Hematopoietic multipotent progenitor cell treated with erythropoietin and hydrocortisone succinate and interleukin-3 and kit ligand, for 6 days (in vitro differentiated cells): ENCODE measurements around the gene NUCB1.
"Not testable (repeated sequence)": the region's sequence is repeated elsewhere in the genome, so short reads cannot be mapped to it uniquely, and the experiment has no call there.

Experiments used
- DNase-seq: peaks from one replicate; pipeline ENCODE4 v3.0.0-alpha.2; 2015

NUCB1 gene

DNA sequence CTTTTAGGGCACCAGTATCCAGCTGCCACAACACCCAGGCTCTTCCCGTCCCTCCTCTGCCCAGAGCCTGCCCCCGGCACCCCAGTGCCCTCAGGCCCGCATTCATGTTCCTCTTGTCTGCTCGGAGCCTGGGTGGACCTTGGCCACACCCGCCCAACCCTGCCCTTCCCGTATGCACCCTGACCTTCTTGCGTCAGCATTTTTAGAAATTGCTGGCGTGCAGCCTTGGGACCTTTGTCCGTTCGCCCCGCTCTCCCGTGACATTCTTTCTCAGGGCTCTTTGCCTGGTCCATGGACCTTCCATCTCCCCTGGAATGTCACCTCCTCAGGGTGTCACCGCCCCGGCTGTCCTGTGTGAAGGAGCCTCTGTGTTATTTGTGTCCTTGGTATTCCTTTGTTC, 7.6 kb downstream of the NUCB1 start:
- DNase-seq = no peak

DNA sequence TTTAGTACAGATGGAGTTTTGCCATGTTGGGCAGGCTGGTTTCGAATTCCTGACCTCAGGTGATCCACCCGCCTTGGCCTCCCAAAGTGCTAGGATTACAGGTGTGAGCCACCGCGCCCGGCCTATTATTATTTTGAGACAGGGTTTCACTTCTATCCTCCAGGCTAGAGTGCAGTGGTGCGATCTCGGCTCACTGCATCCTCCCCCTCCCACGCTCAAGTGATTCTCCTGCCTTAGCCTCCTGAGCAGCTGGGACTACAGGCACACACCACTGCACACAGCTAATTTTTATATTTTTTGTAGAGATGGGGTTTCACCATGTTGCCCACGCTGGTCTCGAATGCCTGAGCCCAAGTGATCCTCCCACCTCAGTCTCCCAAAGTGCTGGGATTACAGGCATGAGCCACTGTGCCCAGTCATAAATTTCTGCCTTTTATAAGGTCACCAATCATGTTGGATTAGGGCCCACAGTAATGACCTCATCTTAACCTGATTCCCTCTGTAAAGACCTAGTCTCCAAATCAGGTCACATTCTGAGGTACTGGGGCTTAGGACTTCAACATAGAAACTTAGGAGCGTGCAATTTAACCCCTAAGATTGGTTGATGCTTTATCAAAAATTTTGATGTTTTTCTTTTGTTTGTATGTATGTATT, 9.4 kb downstream of the NUCB1 start:
- DNase-seq = not testable (repeated sequence)

DNA sequence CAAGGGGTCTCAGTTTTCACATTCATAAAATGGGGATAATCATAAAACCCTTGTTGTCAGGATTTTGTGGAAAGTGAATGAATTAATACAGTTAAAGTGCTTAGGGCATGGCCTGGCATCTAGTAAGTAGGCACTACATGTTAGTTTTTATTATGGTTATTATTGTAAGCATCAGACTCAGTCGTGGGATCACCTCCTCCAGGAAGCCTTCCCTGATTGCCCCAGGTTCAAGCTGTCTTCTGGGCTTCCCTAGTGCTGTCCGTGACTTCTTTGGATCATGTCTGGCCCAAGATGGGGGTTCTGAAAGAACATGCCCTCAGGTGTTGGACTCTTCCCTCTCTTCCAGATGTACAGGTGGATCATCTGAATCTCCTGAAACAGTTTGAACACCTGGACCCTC, 10.7 kb downstream of the NUCB1 start:
- DNase-seq = no peak

DNA sequence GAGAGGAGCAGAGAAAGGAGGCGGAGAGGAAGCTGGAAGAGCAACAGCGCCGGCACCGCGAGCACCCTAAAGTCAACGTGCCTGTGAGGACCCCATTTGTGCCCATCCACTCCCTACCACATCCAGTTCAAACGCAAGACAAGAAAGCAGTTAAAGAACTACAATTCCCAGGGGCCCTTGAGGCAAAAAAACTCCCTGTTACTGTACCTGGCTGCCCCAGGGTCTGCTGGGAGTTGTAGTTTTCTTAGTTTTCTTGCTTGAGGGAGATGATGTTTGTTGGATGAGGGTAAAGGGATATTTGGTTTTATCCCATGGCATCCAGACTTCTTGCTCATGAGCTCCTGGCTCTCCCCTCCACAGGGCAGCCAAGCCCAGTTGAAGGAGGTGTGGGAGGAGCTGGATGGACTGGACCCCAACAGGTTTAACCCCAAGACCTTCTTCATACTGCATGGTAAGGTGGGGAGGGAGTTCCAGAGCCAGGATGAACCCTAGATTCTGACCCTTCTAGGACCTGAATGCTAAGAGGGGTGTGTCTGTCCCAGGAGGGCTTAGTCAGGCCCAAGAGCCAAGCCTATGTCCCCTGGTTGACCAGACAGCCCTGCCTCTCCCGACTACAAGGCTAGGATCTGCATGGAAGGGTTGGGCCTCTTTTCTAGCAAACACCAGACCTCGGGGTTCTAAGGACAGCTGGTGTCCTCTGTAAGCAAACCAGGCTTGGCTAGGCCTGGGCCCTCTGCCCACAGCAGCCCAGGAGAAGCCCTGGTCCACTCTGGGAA, 13.2 kb downstream of the NUCB1 start:
- DNase-seq = peak; percentile 70

DNA sequence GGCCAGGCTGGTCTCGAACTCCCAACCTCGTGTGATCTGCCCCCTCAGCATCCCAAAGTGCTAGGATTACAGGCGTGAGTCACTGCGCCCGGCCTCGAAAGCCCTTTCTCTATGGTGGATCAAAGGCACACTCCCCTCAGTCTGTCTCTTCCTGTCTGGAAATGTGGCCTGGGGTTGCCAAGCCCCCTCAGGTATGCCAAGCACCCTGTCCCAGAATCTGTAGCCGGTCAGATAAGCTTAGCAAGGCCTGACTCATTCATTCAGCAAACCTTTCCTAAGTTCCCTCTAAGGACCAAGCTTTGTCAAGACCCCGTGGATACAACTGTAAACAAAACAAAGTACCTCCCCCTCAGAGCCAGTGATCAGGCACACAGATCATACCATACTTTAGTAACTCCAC, 14.1 kb downstream of the NUCB1 start:
- no peak for DNase-seq

DNA sequence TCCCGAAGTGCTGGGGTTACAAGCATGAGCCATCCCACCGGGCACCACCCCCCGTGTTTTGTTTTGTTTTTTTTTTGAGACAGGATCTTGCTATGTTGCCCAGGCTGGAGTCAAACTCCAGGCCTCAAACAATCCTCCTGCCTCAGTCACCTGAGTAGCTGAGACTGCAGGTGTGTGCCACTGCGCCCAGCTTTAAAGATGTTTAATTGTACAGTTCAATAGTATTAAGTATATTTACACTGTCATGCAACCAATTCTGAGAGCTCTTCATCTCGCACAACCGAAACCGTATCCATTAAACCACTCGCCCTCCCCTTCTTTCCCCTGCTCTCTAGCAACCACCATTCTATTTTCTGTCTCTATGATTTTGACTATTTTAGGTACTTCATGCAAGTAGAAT, 15.6 kb downstream of the NUCB1 start:
- no peak for DNase-seq

DNA sequence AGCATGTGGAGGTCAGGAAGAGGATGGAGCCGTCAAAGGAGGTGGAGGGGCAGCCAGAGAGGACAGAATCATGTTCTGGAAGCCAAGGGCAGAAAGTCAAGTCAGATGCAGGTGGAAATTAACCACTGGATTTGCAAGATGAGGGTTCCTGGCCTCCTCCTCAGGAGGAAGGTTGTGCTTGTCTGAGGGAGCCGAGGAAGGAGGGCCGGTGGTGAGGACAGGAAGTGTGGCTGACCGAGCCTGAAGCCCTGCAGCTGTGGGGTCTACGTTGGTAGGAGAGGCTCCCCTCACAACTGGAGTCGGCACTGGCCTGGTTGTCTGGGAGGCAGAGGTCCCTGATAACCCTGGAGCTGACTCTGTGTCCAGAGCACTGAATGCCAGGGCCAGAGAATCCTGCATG, 18.0 kb downstream of the NUCB1 start:
- DNase-seq = no peak

DNA sequence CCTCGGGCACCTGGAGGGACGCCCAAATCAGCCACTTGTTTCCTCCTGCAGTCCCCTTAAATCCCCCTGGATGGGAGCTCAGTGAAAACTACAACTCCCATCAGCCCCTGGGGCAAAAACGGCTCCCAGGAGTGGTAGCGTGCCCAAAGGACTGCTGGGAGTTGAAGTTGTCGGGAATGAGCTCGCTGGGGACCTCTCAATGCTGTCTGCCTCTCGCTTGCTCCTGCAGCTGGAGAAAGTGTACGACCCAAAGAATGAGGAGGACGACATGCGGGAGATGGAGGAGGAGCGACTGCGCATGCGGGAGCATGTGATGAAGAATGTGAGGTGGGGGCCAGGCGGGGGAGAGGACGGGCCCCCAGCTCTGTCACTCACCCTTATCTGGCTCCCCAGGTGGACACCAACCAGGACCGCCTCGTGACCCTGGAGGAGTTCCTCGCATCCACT, 18.7 kb downstream of the NUCB1 start:
- DNase-seq = peak; percentile 67

DNA sequence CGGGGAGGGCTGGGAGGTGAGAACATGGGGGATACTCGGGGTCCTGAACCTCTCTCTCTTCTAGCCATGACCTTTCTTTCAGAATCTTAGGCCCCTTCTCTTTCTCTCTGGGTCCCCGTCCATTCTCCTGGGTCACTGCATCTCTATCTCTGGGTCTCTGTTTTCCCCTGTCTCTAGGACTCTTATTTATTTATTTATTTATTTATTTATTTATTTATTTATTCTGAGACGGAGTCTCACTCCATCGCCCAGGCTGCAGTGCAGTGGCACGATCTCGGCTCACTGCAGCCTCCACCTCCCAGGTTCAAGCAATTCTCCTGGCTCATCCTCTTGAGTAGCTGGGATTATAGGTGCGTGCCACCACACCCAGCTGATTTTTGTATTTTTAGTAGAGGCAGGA, 19.2 kb downstream of the NUCB1 start:
- not testable (repeated sequence) for DNase-seq

DNA sequence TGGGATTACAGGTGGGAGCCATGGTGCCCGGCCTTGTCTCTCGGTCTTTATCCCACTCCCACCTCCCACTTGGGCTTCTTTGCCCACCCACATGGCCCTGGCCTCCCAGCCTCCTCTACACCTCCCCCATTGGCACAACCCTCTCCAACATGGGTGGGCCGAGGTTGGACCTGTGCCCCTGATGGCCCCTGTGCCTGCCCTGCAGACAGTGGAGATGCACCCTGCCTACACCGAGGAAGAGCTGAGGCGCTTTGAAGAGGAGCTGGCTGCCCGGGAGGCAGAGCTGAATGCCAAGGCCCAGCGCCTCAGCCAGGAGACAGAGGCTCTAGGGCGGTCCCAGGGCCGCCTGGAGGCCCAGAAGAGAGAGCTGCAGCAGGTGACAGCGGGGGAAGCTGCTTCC, 20.8 kb downstream of the NUCB1 start:
- no peak for DNase-seq

DNA sequence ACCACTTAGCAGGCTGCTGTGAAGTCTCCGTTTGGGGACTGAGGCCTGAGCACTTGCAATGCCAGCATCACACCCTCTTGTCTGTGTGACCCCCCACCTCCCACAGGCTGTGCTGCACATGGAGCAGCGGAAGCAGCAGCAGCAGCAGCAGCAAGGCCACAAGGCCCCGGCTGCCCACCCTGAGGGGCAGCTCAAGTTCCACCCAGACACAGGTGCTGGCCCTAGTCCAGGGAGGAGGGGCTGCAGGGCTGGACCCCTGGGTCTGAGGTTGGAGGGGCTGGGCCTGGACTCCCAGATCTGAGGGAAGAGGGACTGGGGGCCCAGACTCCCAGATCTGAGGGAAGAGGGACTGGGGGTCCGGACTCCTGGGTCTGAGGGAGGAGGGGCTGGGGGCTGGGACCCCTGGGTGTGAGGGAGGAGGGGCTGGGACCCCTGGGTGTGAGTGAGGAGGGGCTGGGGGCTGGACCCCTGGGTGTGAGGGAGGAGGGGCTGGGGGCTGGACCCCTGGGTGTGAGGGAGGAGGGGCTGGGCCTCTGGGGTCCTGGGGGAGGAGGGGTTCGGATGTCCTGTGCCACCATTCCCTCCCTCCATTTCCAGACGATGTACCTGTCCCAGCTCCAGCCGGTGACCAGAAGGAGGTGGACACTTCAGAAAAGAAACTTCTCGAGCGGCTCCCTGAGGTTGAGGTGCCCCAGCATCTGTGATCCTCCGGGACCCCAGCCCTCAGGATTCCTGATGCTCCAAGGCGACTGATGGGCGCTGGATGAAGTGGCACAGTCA, 21.8 kb downstream of the NUCB1 start:
- DNase-seq = no peak

DNA sequence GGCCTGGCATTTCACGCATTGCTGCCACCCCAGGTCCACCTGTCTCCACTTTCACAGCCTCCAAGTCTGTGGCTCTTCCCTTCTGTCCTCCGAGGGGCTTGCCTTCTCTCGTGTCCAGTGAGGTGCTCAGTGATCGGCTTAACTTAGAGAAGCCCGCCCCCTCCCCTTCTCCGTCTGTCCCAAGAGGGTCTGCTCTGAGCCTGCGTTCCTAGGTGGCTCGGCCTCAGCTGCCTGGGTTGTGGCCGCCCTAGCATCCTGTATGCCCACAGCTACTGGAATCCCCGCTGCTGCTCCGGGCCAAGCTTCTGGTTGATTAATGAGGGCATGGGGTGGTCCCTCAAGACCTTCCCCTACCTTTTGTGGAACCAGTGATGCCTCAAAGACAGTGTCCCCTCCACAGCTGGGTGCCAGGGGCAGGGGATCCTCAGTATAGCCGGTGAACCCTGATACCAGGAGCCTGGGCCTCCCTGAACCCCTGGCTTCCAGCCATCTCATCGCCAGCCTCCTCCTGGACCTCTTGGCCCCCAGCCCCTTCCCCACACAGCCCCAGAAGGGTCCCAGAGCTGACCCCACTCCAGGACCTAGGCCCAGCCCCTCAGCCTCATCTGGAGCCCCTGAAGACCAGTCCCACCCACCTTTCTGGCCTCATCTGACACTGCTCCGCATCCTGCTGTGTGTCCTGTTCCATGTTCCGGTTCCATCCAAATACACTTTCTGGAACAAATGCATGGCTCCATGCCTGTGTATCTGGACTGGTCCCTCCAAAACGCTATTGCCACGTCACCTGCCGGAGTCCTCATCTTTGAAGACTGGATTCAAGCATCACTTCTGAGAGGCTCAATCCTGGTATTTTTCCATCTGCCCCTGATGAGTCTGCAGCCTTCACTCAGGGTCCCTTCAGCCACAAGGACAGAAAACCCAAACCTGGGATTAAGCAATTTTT, 22.7 kb downstream of the NUCB1 start:
- no peak for DNase-seq

DNA sequence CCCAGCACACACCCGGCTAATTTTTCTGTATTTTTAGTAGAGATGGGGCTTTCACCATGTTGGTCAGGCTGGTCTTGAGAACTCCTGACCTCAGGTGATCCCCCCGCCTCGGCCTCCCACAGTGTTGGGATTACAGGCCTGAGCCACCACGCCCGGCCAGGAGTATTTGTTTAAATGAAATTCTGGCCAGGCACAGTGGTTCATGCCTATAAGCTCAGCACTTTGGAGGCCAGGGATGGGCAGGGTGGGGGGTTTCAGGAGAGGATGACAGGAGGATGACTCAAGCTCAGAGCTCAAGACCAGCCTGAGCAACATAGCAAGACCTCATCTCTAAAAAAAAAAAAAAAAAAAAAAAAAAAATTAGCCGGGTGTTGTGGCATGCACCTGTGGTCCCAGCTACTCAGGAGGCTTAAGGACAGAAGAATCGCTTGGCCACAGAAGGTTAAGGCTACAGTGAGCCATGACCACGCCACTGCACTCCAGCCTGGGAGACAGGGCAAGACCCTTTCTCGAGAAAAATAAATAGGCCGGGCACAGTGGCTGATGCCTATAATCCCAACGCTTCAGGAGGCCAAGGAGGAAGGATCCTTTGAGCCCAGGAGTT, 25.2 kb downstream of the NUCB1 start:
- DNase-seq = no peak

DNA sequence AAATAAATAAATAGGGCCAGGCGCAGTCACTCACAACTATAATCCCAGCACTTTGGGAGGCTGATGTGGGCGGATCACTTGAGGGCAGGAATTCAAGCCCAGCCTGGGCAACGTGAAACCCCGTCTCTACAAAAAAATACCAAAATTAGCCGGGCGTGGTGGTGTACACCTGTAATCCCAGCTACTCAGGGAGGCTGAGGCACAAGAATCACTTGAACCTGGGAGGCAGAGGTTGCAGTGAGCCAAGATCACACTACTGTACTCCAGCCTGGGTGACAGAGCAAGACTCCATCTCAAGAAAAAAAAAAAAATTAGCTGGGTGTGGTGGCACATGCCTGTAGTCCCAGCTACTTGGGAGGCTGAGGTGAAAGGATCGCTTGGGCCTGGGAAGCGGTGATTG, 25.8 kb downstream of the NUCB1 start:
- not testable (repeated sequence) for DNase-seq

DNA sequence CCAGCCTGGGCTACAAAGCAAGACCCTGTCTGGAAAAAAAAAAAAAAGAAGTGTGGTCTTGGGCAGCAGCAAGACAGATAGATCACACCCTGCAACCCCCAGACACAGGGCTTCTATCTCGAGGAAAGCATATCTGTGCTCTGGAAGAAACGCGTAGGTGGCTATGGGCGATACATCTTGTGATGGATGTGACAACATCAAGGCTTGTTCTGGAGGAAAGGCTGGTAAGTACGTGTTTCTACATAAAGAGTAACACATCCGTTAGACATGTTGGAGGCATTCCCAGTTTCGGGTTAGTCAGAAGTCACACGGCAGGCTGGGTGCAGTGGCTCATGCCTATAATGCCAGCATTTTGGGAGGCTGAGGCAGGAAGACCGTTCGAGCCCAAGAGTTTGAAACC, 26.8 kb downstream of the NUCB1 start:
- DNase-seq = peak; percentile 54

DNA sequence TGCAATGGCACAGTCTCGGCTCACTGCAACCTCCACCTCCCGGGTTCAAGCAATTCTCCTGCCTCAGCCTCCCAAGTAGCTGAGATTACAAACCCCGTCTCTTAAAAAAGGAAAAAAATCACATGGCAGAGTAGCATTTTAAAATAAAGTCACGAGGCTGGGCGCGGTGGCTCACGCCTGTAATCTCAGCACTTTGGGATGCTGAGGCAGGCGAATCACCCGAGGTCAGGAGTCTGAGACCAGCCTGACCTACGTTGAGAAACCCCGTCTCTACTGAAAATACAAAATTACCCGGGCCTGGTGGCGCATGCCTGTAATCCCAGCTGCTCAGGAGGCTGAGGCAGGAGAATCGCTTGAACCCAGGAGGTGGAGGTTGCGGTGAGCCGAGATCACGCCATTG, 27.6 kb downstream of the NUCB1 start:
- not testable (repeated sequence) for DNase-seq

DNA sequence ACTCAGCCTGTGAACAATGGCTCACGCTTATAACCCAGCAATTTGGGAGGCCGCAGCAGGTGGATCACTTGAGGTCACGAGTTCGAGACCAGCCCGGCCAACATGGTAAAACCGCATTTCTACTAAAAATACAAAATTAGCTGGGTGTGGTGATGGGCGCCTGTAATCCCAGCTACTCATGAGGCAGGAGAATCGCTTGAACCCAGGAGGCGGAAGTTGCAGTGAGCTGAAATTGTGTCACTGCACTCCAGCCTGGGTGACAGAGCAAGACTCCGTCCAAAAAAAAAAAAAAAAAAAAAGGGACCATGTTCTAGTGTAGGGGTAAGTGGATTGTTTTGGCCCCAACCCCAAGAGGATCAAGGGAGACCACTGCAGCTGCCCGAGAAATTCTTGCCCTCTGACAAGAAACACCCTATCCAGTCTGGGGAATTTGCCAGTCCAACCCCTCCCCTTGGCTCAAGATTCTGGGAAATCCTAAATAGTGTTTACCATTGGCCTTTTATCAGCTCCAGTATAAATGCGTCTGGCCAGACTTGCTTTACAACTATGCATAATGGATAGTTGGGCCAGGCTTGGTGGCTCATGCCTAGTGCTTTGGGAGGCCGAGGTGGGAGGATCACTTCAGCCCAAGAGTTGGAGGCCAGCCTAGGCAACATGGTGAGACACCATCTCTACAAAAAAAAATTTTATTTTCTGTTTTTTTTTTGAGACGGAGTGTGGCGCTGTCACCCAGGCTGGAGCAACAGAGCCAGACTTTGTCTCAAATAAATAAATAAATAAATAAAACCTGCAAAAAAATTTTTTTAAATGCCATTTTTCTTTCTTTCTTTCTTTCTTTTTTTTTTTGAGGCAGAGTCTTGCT, 28.3 kb downstream of the NUCB1 start:
- DNase-seq = peak; percentile 25

DNA sequence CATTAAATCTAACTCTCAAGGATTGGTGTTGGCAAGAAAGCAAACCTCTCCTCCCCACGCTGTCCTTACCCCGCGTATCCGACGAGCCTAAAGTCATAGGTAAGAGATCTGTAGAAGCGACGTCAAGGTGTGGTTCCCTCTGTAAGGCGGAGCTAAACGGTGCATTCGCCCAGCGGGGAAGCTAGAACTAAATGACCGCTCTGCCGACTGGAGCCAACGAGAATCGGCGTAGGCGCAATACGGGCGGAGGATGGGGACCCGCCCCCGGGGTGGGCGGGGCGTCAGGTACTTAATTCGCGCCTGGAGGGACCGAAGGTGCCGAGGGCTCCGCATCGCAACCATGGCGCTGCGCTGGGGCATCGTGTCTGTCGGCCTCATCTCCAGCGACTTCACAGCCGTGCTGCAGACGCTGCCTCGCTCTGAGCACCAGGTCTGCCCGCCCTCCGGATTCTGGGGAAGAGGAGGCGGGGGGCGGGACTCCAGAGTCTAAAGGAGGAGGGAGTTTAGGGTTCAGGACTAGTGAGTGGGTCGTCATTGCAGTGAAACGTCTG, 33.3 kb downstream of the NUCB1 start, which contains the start of gene DHDH:
Gene DHDH (plus strand): TSS at position 318 of the 551 bp plus-strand sequence. CDS start 23 bp downstream, at position 341.
- peak; percentile 90 for DNase-seq

DNA sequence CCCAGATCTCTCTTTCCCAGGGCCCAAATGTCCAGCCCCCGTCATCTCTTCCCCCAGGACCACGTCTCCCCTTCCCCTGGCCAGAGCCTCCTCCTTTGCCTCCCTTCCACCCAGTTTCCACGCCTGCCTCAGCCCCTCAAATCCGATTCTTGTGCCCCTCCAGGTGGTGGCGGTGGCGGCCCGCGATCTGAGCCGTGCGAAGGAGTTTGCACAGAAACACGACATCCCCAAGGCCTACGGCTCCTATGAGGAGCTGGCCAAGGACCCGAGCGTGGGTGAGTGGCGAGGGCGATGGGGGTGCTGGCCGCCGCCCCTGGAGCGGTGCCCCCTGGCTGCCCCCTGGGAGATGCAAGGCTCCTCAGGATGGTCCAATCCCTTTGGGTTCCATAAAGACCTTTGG, 34.7 kb downstream of the NUCB1 start:
- no peak for DNase-seq

DNA sequence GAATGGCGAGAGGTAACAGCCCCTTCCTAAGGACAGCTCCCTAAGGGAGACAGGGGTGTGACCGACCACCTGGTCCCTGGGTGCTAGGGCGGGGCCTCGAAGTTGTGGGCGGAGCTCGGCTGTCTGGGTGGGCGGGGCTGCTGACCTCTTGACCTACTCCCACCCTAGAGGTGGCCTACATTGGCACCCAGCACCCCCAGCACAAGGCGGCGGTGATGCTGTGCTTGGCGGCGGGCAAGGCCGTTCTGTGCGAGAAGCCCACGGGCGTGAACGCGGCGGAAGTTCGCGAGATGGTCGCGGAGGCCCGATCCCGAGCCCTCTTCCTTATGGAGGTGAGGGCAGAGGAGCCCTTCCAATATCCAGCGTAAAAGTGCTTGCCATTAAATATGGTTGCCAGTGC, 35.8 kb downstream of the NUCB1 start:
- DNase-seq = no peak

DNA sequence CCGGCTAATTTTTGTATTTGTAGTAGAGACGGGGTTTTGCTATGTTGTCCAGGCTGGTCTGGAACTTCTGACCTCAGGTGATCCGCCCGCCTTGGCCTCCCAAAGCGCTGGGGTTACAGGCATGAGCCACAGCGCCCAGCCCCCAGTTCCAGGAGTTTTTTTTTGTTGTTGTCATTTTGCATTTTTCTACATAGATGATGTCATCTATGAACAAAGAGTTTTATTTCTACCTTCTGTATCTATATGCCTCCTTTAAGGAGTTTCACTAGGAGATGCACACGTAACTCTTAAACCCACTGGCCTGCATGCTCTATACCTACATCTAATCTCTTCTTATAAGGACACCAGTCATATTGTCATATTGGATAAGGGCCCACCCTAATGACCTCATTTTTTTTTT, 38.1 kb downstream of the NUCB1 start:
- DNase-seq = no peak
